DMS 273 (cell line): ENCODE measurements around the gene PTPRD.
"Not testable (repeated sequence)": the region's sequence is repeated elsewhere in the genome, so short reads cannot be mapped to it uniquely, and the experiment has no call there.

Experiments used
- DNase-seq: peaks from one replicate; lab custom pipeline; 2025; ENCODE audit not compliant: unreplicated experiment; lab: John Stamatoyannopoulos, UW

PTPRD gene

GRCh38 chr9:9216934-9217333 is 1395.9 kb downstream of the PTPRD start:
- no peak for DNase-seq

- no peak for DNase-seq
Measured at GRCh38 chr9:9215050-9215449, 1397.8 kb downstream of the PTPRD start.

- DNase-seq, result no peak
Measured at GRCh38 chr9:9214066-9214465, 1398.7 kb downstream of the PTPRD start.

- DNase-seq, result no peak
Measured at GRCh38 chr9:9212963-9213362, 1399.8 kb downstream of the PTPRD start.

- DNase-seq, result no peak
Measured at GRCh38 chr9:9202276-9202675, 1410.5 kb downstream of the PTPRD start.

GRCh38 chr9:9186086-9186485 is 1426.7 kb downstream of the PTPRD start:
- no peak for DNase-seq

- no peak for DNase-seq
Measured at GRCh38 chr9:9182431-9182830, 1430.4 kb downstream of the PTPRD start.

- no peak for DNase-seq
Measured at GRCh38 chr9:9177081-9177480, 1435.7 kb downstream of the PTPRD start.

- no peak for DNase-seq
Measured at GRCh38 chr9:9174358-9174757, 1438.4 kb downstream of the PTPRD start.

- no peak for DNase-seq
Measured at GRCh38 chr9:9173264-9173663, 1439.5 kb downstream of the PTPRD start.

GRCh38 chr9:9170439-9171134 is 1442.2 kb downstream of the PTPRD start:
- DNase-seq, result no peak

GRCh38 chr9:9142001-9142400 is 1470.8 kb downstream of the PTPRD start:
- DNase-seq, result no peak

GRCh38 chr9:9133526-9133925 is 1479.3 kb downstream of the PTPRD start:
- DNase-seq, result no peak

GRCh38 chr9:9124616-9125015 is 1488.2 kb downstream of the PTPRD start:
- DNase-seq, result no peak

- DNase-seq, result no peak
Measured at GRCh38 chr9:9122230-9122875, 1490.4 kb downstream of the PTPRD start.

GRCh38 chr9:9117866-9118265 is 1494.9 kb downstream of the PTPRD start:
- DNase-seq, result peak; percentile 1

- no peak for DNase-seq
Measured at GRCh38 chr9:9112001-9112720, 1500.6 kb downstream of the PTPRD start.

GRCh38 chr9:9108641-9109040 is 1504.2 kb downstream of the PTPRD start:
- DNase-seq, result no peak

GRCh38 chr9:9102295-9102694 is 1510.5 kb downstream of the PTPRD start:
- no peak for DNase-seq

GRCh38 chr9:9100070-9100469 is 1512.7 kb downstream of the PTPRD start:
- DNase-seq, result no peak

- no peak for DNase-seq
Measured at GRCh38 chr9:9099646-9100045, 1513.2 kb downstream of the PTPRD start.

- not testable (repeated sequence) for DNase-seq
Measured at GRCh38 chr9:9097254-9097653, 1515.5 kb downstream of the PTPRD start.
